Lower lobe of right lung (tissue), 2 donors: ENCODE measurements around the gene MORN5. TPM values are rescaled to one million over a fixed set of nuclear protein-coding genes. Genes with fewer than 3 reads are reported as not detected.

Source experiments
- ATAC-seq, 2 donors: fragments of 200-7000 bp; cut with Tn5 transposase; one replicate each; pipeline ENCODE4 v1.9.1; 2020 to 2022; ENCODE audit warnings: mild to moderate bottlenecking in 2 of 2, moderate library complexity in 2 of 2
- DNase-seq: peaks from one replicate; pipeline ENCODE4 v3.0.0-alpha.2; 2020
- H3K27ac ChIP-seq: fragments of 200-600 bp; one replicate; pipeline ENCODE4 v1.8.0; 2022
- H3K27me3 ChIP-seq: fragments of 200-600 bp; one replicate; pipeline ENCODE4 v1.8.0; 2022; ENCODE audit warnings: low read depth
- H3K36me3 ChIP-seq: fragments of 200-600 bp; one replicate; pipeline ENCODE4 v1.8.0; 2022; ENCODE audit warnings: mild to moderate bottlenecking
- H3K4me1 ChIP-seq: fragments of 200-600 bp; one replicate; pipeline ENCODE4 v1.8.0; 2022
- H3K4me3 ChIP-seq: fragments of 200-600 bp; one replicate; pipeline ENCODE4 v1.8.0; 2022; ENCODE audit warnings: mild to moderate bottlenecking
- H3K9me3 ChIP-seq: fragments of 200-600 bp; one replicate; pipeline ENCODE4 v1.8.0; 2022
- CTCF ChIP-seq: fragments of 200-600 bp; IDR thresholded peaks from one replicate; pipeline ENCODE4 v1.8.0; 2022; ENCODE audit warnings: antibody characterized with exemption, mild to moderate bottlenecking
- intact Hi-C: fragments of 100-400 bp; cut with DNase I; formaldehyde crosslinking; loops from one replicate; pipeline ENCODE4 v1.11.0; 2022
- total RNA-seq: library from RNA; stranded (reverse); fragmentation: NEBNext Ultra II Directional; extraction: Animal tissue kit (Norgen Biotek cat#: 25700); gene quantifications from one replicate; pipeline ENCODE4 v1.2.1, GENCODE V29; 2021
- donor health status: DM: no; HTN: yes; CAD: no; lungs with severe emphysema.

The MORN5 gene
- total RNA-seq, 1 donor from 2014 or later: 7.7 TPM

- Histone ChIP-seq H3K27me3 (no peaks in the 10 kb centered on the region), H3K36me3 (peaks cover 30% of the 10 kb centered on the region), H3K9me3 (no peaks in the 10 kb centered on the region), H3K4me1 (peaks cover 9% of the 10 kb centered on the region), H3K4me3 (no peak overlapping the region), H3K27ac (no peak overlapping the region)
- DNase-seq: no peak
- no peak for TF ChIP-seq CTCF
- no peak for ATAC-seq
- intact Hi-C loops: no loop called here
Measured at GRCh38 chr9:122140368-122141193, 19.1 kb upstream of the MORN5 start.

DNA sequence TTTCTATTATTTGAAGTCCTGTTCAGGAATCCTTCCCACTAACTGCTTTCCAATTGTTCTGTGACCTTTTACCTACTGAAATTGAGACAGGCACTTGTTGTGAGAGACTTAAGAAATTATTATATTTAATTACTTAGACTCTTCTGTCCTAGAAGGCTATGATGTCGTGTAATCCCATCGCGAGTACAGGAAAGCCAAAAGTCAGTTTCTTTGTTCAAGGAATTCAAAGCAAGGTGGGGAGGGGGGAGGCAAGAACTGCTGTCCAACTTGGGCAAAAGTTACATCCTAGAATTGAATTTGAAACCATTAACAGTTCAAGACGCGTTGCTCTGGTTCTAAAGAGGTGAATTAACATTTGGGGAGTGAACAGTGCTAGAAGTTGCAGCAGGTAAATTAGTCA is 18.0 kb upstream of the MORN5 start:
- TF ChIP-seq CTCF: no peak
- no peak overlapping the region for H3K4me3 ChIP-seq
- H3K4me1 ChIP-seq: peaks cover 9% of the 10 kb centered on the region
- H3K36me3 ChIP-seq: peaks cover 41% of the 10 kb centered on the region
- H3K9me3 ChIP-seq: no peaks in the 10 kb centered on the region
- ATAC-seq: no peak
- intact Hi-C loops: no loop called here
- H3K27ac ChIP-seq: no peak overlapping the region
- no peak for DNase-seq
- H3K27me3 ChIP-seq: no peaks in the 10 kb centered on the region

- intact Hi-C loops: no loop called here
- no peak for DNase-seq
- Histone ChIP-seq H3K4me1 (peaks cover 9% of the 10 kb centered on the region), H3K27me3 (no peaks in the 10 kb centered on the region), H3K27ac (no peak overlapping the region), H3K9me3 (no peaks in the 10 kb centered on the region), H3K36me3 (peaks cover 58% of the 10 kb centered on the region), H3K4me3 (no peak overlapping the region)
- ATAC-seq: no peak
- TF ChIP-seq CTCF: no peak
Measured at GRCh38 chr9:122143296-122143695, 16.4 kb upstream of the MORN5 start.

DNA sequence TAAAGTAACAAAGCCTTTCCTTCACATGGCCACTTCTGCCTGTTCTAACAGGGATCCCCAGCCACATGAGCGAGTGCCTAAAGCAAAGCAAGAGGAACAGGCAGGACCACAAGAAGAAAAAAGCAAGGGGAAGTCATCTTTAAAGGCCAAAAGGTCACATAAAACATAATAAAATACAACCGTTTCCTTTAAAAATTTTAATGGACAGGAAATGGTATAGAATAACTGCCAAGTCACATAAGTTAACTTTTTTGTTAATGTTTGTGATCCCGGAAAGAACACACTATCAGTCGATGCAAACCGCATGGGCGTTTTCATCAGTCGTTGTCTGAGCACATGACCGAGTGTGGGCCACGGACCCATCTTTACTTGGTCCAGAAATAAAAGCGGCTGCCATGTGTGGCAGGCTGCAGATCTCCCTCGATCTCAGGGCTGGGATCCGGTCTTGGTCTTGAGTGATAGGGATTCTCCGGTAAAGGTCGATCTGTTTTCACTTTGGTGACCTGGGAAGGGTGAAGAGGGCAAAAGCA is 15.8 kb upstream of the MORN5 start:
- H3K36me3 ChIP-seq: peaks cover 64% of the 10 kb centered on the region
- no peak overlapping the region for H3K4me3 ChIP-seq
- no peak for DNase-seq
- peaks cover 9% of the 10 kb centered on the region for H3K4me1 ChIP-seq
- H3K27ac ChIP-seq: no peak overlapping the region
- no peaks in the 10 kb centered on the region for H3K9me3 ChIP-seq
- no peaks in the 10 kb centered on the region for H3K27me3 ChIP-seq
- no peak for TF ChIP-seq CTCF
- no peak for ATAC-seq
- intact Hi-C loops: no loop called here

GRCh38 chr9:122144836-122145591 is 14.7 kb upstream of the MORN5 start:
- intact Hi-C loops: no loop called here
- no peak overlapping the region for H3K27ac ChIP-seq
- peaks cover 75% of the 10 kb centered on the region for H3K36me3 ChIP-seq
- H3K4me3 ChIP-seq: no peak overlapping the region
- peak; percentile 32 for TF ChIP-seq CTCF
- H3K9me3 ChIP-seq: no peaks in the 10 kb centered on the region
- DNase-seq (no peak), ATAC-seq (no peak)
- peaks cover 9% of the 10 kb centered on the region for H3K4me1 ChIP-seq
- no peaks in the 10 kb centered on the region for H3K27me3 ChIP-seq
